Lower leg skin (tissue), 4 donors: ENCODE data around the gene LARGE2. TPM values are rescaled to one million over a fixed set of nuclear protein-coding genes. Genes with fewer than 3 reads are reported as not detected.

Experiments
- DNase-seq, 2 donors: peaks; one replicate each; pipeline ENCODE4 v3.0.0-alpha.2; 2019; ENCODE audit warnings: low spot score in 2 of 2
- H3K4me3 ChIP-seq: fragments of 200-600 bp; sonication (generic); 2 replicates; pipeline ENCODE4 v1.5.1; 2017; ENCODE audit warnings: mild to moderate bottlenecking, low read depth; ENCODE audit not compliant: poor library complexity, severe bottlenecking
- CTCF ChIP-seq, 3 donors: fragments of 450-650 bp; IDR thresholded peaks; one replicate each; pipeline ENCODE4 v1.5.1; 2016; ENCODE audit warnings: antibody characterized with exemption in 3 of 3, mild to moderate bottlenecking in 3 of 3, moderate library complexity in 2 of 3
- POLR2A ChIP-seq, 2 donors: fragments of 450-650 bp; IDR thresholded peaks; one replicate each; pipeline ENCODE4 v1.6.1; 2016 to 2017; ENCODE audit warnings: antibody characterized with exemption in 2 of 2, mild to moderate bottlenecking in 1 of 2, moderate library complexity in 1 of 2
- WGBS, 2 donors: methylation state at CpG; one replicate each; pipeline ENCODE4 v1.1.5; 2018; 5-methylcytosine and 5-hydroxymethylcytosine counted together
- intact Hi-C: fragments of 100-400 bp; cut with DNase I; formaldehyde crosslinking; loops from one replicate; pipeline ENCODE4 v1.15.0; 2023; ENCODE audit warnings: low total_unique reads
- total RNA-seq, 4 donors: library from RNA; depleted of rRNA; stranded (reverse); fragments of >200 nt; gene quantifications; one replicate each; pipeline ENCODE4 v1.1.0, GENCODE V29; 2016

LARGE2 gene
- total RNA-seq, 4 donors from 2014 or later: 20.7 to 30.1 (median 25.9) TPM

- no peak for DNase-seq
- WGBS, 2 donors: 93 to 100% methylated on average over 1 of the region's 1 CpG
- intact Hi-C loops: no loop called here
- no peak for TF ChIP-seq CTCF (IDR thresholded peaks at IDR 0.05)
- TF ChIP-seq POLR2A (IDR thresholded peaks at IDR 0.05): no peak
- no peak overlapping the region for H3K4me3 ChIP-seq
Observed at GRCh38 chr11:45947885-45948284, 25.4 kb downstream of the LARGE2 start.

GRCh38 chr11:45948356-45948755 lies 25.9 kb downstream of the LARGE2 start:
- intact Hi-C loops: no loop called here
- 81 to 94% methylated on average over 3 of the region's 3 CpGs for WGBS, 2 donors

GRCh38 chr11:45949992-45950407 lies 27.5 kb downstream of the LARGE2 start:
- intact Hi-C loops: no loop called here
- 75 to 89% methylated on average over 1 of the region's 1 CpG for WGBS, 2 donors
- DNase-seq: no peak
- TF ChIP-seq CTCF (IDR thresholded peaks at IDR 0.05) (no peak), POLR2A (IDR thresholded peaks at IDR 0.05) (no peak)
- no peak overlapping the region for H3K4me3 ChIP-seq

More at GRCh38 chr11:45948356-45948755, 25.9 kb downstream of the LARGE2 start:
- H3K4me3 ChIP-seq: no peak overlapping the region
- no peak for DNase-seq
- no peak for TF ChIP-seq POLR2A (IDR thresholded peaks at IDR 0.05)
- no peak for TF ChIP-seq CTCF (IDR thresholded peaks at IDR 0.05)

GRCh38 chr11:45959851-45960250 lies 37.4 kb downstream of the LARGE2 start:
- intact Hi-C loops: no loop called here
- WGBS, 2 donors: 62 to 73% methylated on average over 1 of the region's 1 CpG
- TF ChIP-seq POLR2A (IDR thresholded peaks at IDR 0.05) (no peak), CTCF (IDR thresholded peaks at IDR 0.05) (no peak)
- H3K4me3 ChIP-seq: no peak overlapping the region
- DNase-seq: no peak

- intact Hi-C loops: no loop called here
- 65 to 69% methylated on average over 4 of the region's 4 CpGs for WGBS, 2 donors
- no peak overlapping the region for H3K4me3 ChIP-seq
- no peak for DNase-seq
- no peak for TF ChIP-seq CTCF (IDR thresholded peaks at IDR 0.05)
Observed at GRCh38 chr11:45960387-45961095, 38.1 kb downstream of the LARGE2 start.

GRCh38 chr11:45961751-45962240 lies 39.3 kb downstream of the LARGE2 start:
- WGBS, 2 donors: 86 to 89% methylated on average over 7 of the region's 7 CpGs
- no peak overlapping the region for H3K4me3 ChIP-seq
- intact Hi-C loops: no loop called here
- TF ChIP-seq POLR2A (IDR thresholded peaks at IDR 0.05): no peak
- no peak for TF ChIP-seq CTCF (IDR thresholded peaks at IDR 0.05)
- no peak for DNase-seq
